Measurements from ENCODE around the gene EMP3.

Gene EMP3

GRCh38 chr19:48378194-48378570, 52.8 kb downstream of the EMP3 start:
- Histone ChIP-seq H3K36me3 (ENCODE audit: control insufficient read depth, insufficient read depth, low read length) (peaks cover 21% of the 10 kb centered on the region), H3K9me3 (ENCODE audit: control insufficient read depth, insufficient read depth, low read length) (no peaks in the 10 kb centered on the region), H3K4me3 (ENCODE audit: low read depth, low read length) (no peak overlapping the region), H3K4me1 (ENCODE audit: control insufficient read depth, insufficient read depth, low read length) (no peaks in the 10 kb centered on the region), H3K27me3 (ENCODE audit: control insufficient read depth, insufficient read depth, low read length) (no peaks in the 10 kb centered on the region), H3K27ac (ENCODE audit: low read depth, low read length) (no peak overlapping the region), H3K9ac (ENCODE audit: low read depth, low read length) (no peak overlapping the region)

- no peak overlapping the region for H3K4me3 ChIP-seq (ENCODE audit: low read depth, low read length)
- H3K9ac ChIP-seq (ENCODE audit: low read depth, low read length) = no peak overlapping the region
- H3K4me1 ChIP-seq (ENCODE audit: control insufficient read depth, insufficient read depth, low read length) = no peaks in the 10 kb centered on the region
- peaks cover 29% of the 10 kb centered on the region for H3K36me3 ChIP-seq (ENCODE audit: control insufficient read depth, insufficient read depth, low read length)
- H3K27ac ChIP-seq (ENCODE audit: low read depth, low read length) = no peak overlapping the region
- no peaks in the 10 kb centered on the region for H3K9me3 ChIP-seq (ENCODE audit: control insufficient read depth, insufficient read depth, low read length)
- H3K27me3 ChIP-seq (ENCODE audit: control insufficient read depth, insufficient read depth, low read length) = no peaks in the 10 kb centered on the region
Measured at GRCh38 chr19:48379058-48379457, 53.7 kb downstream of the EMP3 start.
